HCT116 (cell line): Measurements from ENCODE around the gene ALG1. TPM values are rescaled to one million over a fixed set of nuclear protein-coding genes. Genes with fewer than 3 reads are reported as not detected.

Experiments
- ATAC-seq: fragments of 200-7000 bp; cut with Tn5 transposase; 2 replicates; pipeline ENCODE4 v1.9.1; 2020; ENCODE audit warnings: mild to moderate bottlenecking, moderate library complexity
- BruUV-seq: library from RNA; stranded (reverse); fragments of 400-500 nt; replicated peaks from 2 replicates; lab custom pipeline; 2021; lab: Mats Ljungman, UMichigan
- CTCF ChIA-PET: fragments of 300-600 bp; sonication (Branson Sonifier 250); formaldehyde crosslinking; loops from one replicate; lab custom pipeline; 2021; ENCODE audit warnings: antibody characterized with exemption; lab: Charles Lee
- POLR2A ChIA-PET: fragments of 300-600, 350-600 bp; sonication (Branson Sonifier 250); formaldehyde crosslinking; loops from one replicate; lab custom pipeline; 2021; ENCODE audit warnings: antibody characterized with exemption; lab: Charles Lee
- RAD21 ChIA-PET, 2 experiments: fragments of 300-600 bp; sonication (Branson Sonifier 250); formaldehyde crosslinking; loops; one replicate each; lab custom pipeline; 2023; ENCODE audit warnings: low total read pairs in 2 of 2; ENCODE audit not compliant: uncharacterized antibody in 2 of 2, unreplicated experiment in 2 of 2, low non-redundant PET in 1 of 2; lab: Charles Lee
- DNase-seq: peaks from one replicate; pipeline ENCODE4 v3.0.0-alpha.2; 2010; ENCODE audit warnings: low read depth, low spot score
- H2AFZ ChIP-seq: fragments of 200-600 bp; shearing (Covaris generic), sonication (generic); 2 replicates; pipeline ENCODE4 v1.6.1; 2017; ENCODE audit warnings: low read depth, mixed run types, mixed read lengths, antibody characterized with exemption, low read length; ENCODE audit not compliant: poor library complexity, severe bottlenecking
- H3K27ac ChIP-seq: 2 replicates; pipeline ENCODE4 v1.5.1; 2012; ENCODE audit warnings: low read depth, low read length
- H3K27me3 ChIP-seq: fragments of 200-600 bp; sonication (generic); 2 replicates; pipeline ENCODE4 v1.6.1; 2016; ENCODE audit warnings: mixed run types, low read length, mixed read lengths; ENCODE audit not compliant: insufficient read depth
- H3K36me3 ChIP-seq, 2 experiments: fragments of 200-500 bp in 1 of 2; fragments of 200-600 bp in 1 of 2; sonication (Bioruptor generic) in 1 of 2; sonication (generic) in 1 of 2; 2 replicates each; pipeline versions ENCODE4 v1.5.1 to v1.6.1; 2014 to 2016; ENCODE audit warnings: low read length in 2 of 2, inconsistent platforms in 1 of 2, mixed read lengths in 1 of 2, mixed run types in 1 of 2; ENCODE audit not compliant: insufficient read depth in 2 of 2, control insufficient read depth in 1 of 2
- H3K4me1 ChIP-seq, 2 experiments: fragments of 200-600 bp in 1 of 2; sonication (generic) in 1 of 2; 2 replicates each; pipeline versions ENCODE4 v1.5.1 to v1.6.1; 2012 to 2017; ENCODE audit warnings: low read length in 2 of 2, inconsistent platforms in 1 of 2, mild to moderate bottlenecking in 1 of 2, mixed read lengths in 1 of 2, mixed run types in 1 of 2, moderate library complexity in 1 of 2; ENCODE audit not compliant: insufficient read depth in 2 of 2, control insufficient read depth in 1 of 2
- H3K4me2 ChIP-seq: fragments of 200-600 bp; sonication (generic); 2 replicates; pipeline ENCODE4 v1.6.1; 2017; ENCODE audit warnings: mixed run types, low read length, mixed read lengths
- H3K4me3 ChIP-seq, 2 experiments: fragments of 200-600 bp in 1 of 2; sonication (generic) in 1 of 2; replicated peaks in 1 of 2; 2 replicates each; pipeline ENCODE4 v1.5.1; 2011 to 2016; ENCODE audit warnings: low read length in 2 of 2, control low read depth in 1 of 2, low read depth in 1 of 2, mild to moderate bottlenecking in 1 of 2, mixed read lengths in 1 of 2, mixed run types in 1 of 2
- H3K79me2 ChIP-seq: fragments of 200-600 bp; sonication (generic); 2 replicates; pipeline ENCODE4 v1.6.1; 2017; ENCODE audit warnings: mild to moderate bottlenecking, mixed run types, low read length, moderate library complexity, mixed read lengths; ENCODE audit not compliant: insufficient read depth
- H3K9ac ChIP-seq: fragments of 200-600 bp; sonication (generic); 2 replicates; pipeline ENCODE4 v1.6.1; 2016; ENCODE audit warnings: low read length, mixed read lengths
- H3K9me2 ChIP-seq: fragments of 200-600 bp; sonication (generic), shearing (Covaris generic); 2 replicates; pipeline ENCODE4 v1.6.1; 2017; ENCODE audit warnings: mixed run types, mild to moderate bottlenecking, moderate library complexity; ENCODE audit not compliant: insufficient read depth
- H3K9me3 ChIP-seq, 2 experiments: fragments of 200-500 bp in 1 of 2; fragments of 200-600 bp in 1 of 2; sonication (Bioruptor generic) in 1 of 2; sonication (generic) in 1 of 2; 2 replicates each; pipeline ENCODE4 v1.6.1; 2014 to 2017; ENCODE audit warnings: low read length in 2 of 2, mixed read lengths in 2 of 2, inconsistent platforms in 1 of 2, low read depth in 1 of 2, mild to moderate bottlenecking in 1 of 2, mixed run types in 1 of 2, moderate library complexity in 1 of 2; ENCODE audit not compliant: control insufficient read depth in 1 of 2, insufficient read depth in 1 of 2
- H4K20me1 ChIP-seq: fragments of 200-600 bp; sonication (generic), shearing (Covaris generic); 2 replicates; pipeline ENCODE4 v1.6.1; 2017; ENCODE audit warnings: mixed run types, mild to moderate bottlenecking, moderate library complexity; ENCODE audit not compliant: insufficient read depth
- ATF3 ChIP-seq: IDR thresholded peaks from 2 replicates; pipeline ENCODE4 v1.6.1; 2012
- CBX3 ChIP-seq: IDR thresholded peaks from 2 replicates; pipeline ENCODE4 v1.6.1; 2012; ENCODE audit warnings: low read depth
- CEBPB ChIP-seq: IDR thresholded peaks from 2 replicates; pipeline ENCODE4 v1.6.1; 2012; ENCODE audit warnings: low read depth
- CTCF ChIP-seq, 3 experiments: fragments of 200-600 bp in 1 of 3; sonication (generic) in 1 of 3; IDR thresholded peaks in 2 of 3; conservative IDR thresholded peaks in 1 of 3; 2 replicates each; pipeline ENCODE4 v1.5.1; 2012 to 2017; ENCODE audit warnings: low read depth in 2 of 3, low read length in 2 of 3, antibody characterized with exemption in 1 of 3, borderline replicate concordance in 1 of 3, control low read depth in 1 of 3, mild to moderate bottlenecking in 1 of 3, mixed read lengths in 1 of 3, mixed run types in 1 of 3, moderate library complexity in 1 of 3; ENCODE audit not compliant: insufficient read depth in 1 of 3
- EGR1 ChIP-seq: IDR thresholded peaks from 2 replicates; pipeline ENCODE4 v1.6.1; 2012; ENCODE audit warnings: low read depth
- ELF1 ChIP-seq: IDR thresholded peaks from 2 replicates; pipeline ENCODE4 v1.6.1; 2012; ENCODE audit warnings: low read depth, borderline replicate concordance
- EZH2 ChIP-seq: fragments of 200-600 bp; sonication (generic); IDR thresholded peaks from 2 replicates; pipeline ENCODE4 v1.6.1; 2017; ENCODE audit warnings: antibody characterized with exemption, mixed run types
- FOSL1 ChIP-seq: IDR thresholded peaks from 2 replicates; pipeline ENCODE4 v1.6.1; 2012; ENCODE audit warnings: low read depth
- JUND ChIP-seq: IDR thresholded peaks from 2 replicates; pipeline ENCODE4 v1.6.1; 2012
- POLR2A ChIP-seq: IDR thresholded peaks from 2 replicates; pipeline ENCODE4 v1.7.0; 2011; ENCODE audit warnings: borderline replicate concordance; ENCODE audit not compliant: insufficient read depth, insufficient read length; ENCODE audit errors: extremely low read depth
- POLR2AphosphoS5 ChIP-seq: IDR thresholded peaks from 2 replicates; pipeline ENCODE4 v1.6.1; 2011; ENCODE audit warnings: mild to moderate bottlenecking, low read depth, low read length, moderate library complexity
- RAD21 ChIP-seq: IDR thresholded peaks from 2 replicates; pipeline ENCODE4 v1.6.1; 2012; ENCODE audit warnings: low read depth, mild to moderate bottlenecking
- SIN3A ChIP-seq: IDR thresholded peaks from 2 replicates; pipeline ENCODE4 v1.6.1; 2012; ENCODE audit warnings: low read depth
- TCF7L2 ChIP-seq: IDR thresholded peaks from 2 replicates; pipeline ENCODE4 v1.7.0; 2011; ENCODE audit warnings: borderline replicate concordance, inconsistent platforms; ENCODE audit not compliant: insufficient read depth, insufficient read length; ENCODE audit errors: extremely low read depth
- YY1 ChIP-seq: IDR thresholded peaks from 2 replicates; pipeline ENCODE4 v1.6.1; 2011; ENCODE audit warnings: low read length, low read depth, moderate library complexity, mild to moderate bottlenecking; ENCODE audit not compliant: insufficient replicate concordance; ENCODE audit errors: extremely low read depth
- ZNF274 ChIP-seq: fragments of 200-500 bp; sonication (Bioruptor generic); IDR thresholded peaks from 2 replicates; pipeline ENCODE4 v1.6.1; 2014; ENCODE audit warnings: mild to moderate bottlenecking, low read depth, low read length, inconsistent platforms
- intact Hi-C: fragments of 100-400 bp; cut with micrococcal nuclease; formaldehyde crosslinking; loops from 2 replicates; pipeline ENCODE4 v1.10.0; 2022
- total RNA-seq: library from RNA; stranded (reverse); gene quantifications from one replicate; pipeline ENCODE4 v1.2.1, GENCODE V29; 2021; ENCODE audit not compliant: unreplicated experiment
- TF ChIP-seq, protein P1 (sequence below): IDR thresholded peaks from 2 replicates; pipeline ENCODE4 v1.6.1; 2011; ENCODE audit warnings: mild to moderate bottlenecking, low read length, moderate library complexity; ENCODE audit not compliant: insufficient replicate concordance; ENCODE audit errors: extremely low read depth
- TF ChIP-seq, protein P2 (sequence below): IDR thresholded peaks from 2 replicates; pipeline ENCODE4 v1.6.1; 2012; ENCODE audit warnings: low read depth

The ALG1 gene
- total RNA-seq, 1 experiment from 2014 or later = 27.1 TPM

GRCh38 chr16:5044011-5044540, 27.6 kb upstream of the ALG1 start:
- no peak for TF ChIP-seq CTCF (IDR thresholded peaks at IDR 0.05 in 2 of 3, conservative IDR thresholded peaks at IDR 0.05 in 1 of 3; ENCODE audit: borderline replicate concordance in 1 of 3, insufficient read depth in 1 of 3, low read depth in 2 of 3, low read length in 2 of 3)
- TF ChIP-seq CBX3 = no peak
- TF ChIP-seq RAD21 = no peak
- no peak for TF ChIP-seq EGR1
- TF ChIP-seq, protein P1, sequence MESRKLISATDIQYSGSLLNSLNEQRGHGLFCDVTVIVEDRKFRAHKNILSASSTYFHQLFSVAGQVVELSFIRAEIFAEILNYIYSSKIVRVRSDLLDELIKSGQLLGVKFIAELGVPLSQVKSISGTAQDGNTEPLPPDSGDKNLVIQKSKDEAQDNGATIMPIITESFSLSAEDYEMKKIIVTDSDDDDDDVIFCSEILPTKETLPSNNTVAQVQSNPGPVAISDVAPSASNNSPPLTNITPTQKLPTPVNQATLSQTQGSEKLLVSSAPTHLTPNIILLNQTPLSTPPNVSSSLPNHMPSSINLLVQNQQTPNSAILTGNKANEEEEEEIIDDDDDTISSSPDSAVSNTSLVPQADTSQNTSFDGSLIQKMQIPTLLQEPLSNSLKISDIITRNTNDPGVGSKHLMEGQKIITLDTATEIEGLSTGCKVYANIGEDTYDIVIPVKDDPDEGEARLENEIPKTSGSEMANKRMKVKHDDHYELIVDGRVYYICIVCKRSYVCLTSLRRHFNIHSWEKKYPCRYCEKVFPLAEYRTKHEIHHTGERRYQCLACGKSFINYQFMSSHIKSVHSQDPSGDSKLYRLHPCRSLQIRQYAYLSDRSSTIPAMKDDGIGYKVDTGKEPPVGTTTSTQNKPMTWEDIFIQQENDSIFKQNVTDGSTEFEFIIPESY = no peak
- no peak for TF ChIP-seq TCF7L2
- no peak for TF ChIP-seq SIN3A
- TF ChIP-seq, protein P2, sequence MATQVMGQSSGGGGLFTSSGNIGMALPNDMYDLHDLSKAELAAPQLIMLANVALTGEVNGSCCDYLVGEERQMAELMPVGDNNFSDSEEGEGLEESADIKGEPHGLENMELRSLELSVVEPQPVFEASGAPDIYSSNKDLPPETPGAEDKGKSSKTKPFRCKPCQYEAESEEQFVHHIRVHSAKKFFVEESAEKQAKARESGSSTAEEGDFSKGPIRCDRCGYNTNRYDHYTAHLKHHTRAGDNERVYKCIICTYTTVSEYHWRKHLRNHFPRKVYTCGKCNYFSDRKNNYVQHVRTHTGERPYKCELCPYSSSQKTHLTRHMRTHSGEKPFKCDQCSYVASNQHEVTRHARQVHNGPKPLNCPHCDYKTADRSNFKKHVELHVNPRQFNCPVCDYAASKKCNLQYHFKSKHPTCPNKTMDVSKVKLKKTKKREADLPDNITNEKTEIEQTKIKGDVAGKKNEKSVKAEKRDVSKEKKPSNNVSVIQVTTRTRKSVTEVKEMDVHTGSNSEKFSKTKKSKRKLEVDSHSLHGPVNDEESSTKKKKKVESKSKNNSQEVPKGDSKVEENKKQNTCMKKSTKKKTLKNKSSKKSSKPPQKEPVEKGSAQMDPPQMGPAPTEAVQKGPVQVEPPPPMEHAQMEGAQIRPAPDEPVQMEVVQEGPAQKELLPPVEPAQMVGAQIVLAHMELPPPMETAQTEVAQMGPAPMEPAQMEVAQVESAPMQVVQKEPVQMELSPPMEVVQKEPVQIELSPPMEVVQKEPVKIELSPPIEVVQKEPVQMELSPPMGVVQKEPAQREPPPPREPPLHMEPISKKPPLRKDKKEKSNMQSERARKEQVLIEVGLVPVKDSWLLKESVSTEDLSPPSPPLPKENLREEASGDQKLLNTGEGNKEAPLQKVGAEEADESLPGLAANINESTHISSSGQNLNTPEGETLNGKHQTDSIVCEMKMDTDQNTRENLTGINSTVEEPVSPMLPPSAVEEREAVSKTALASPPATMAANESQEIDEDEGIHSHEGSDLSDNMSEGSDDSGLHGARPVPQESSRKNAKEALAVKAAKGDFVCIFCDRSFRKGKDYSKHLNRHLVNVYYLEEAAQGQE = no peak
- no peak for TF ChIP-seq ATF3
- TF ChIP-seq JUND = no peak
- TF ChIP-seq CEBPB = no peak
- TF ChIP-seq EZH2 = no peak
- no peak for TF ChIP-seq POLR2A
- no peak for TF ChIP-seq ELF1
- TF ChIP-seq YY1 = no peak
- TF ChIP-seq ZNF274 = no peak
- no peak for TF ChIP-seq POLR2AphosphoS5
- no peak for TF ChIP-seq FOSL1
- TF ChIP-seq, all 23 proteins: peak for 0
- no TSS peak for BruUV-seq

More at GRCh38 chr16:5044011-5044540, 27.6 kb upstream of the ALG1 start:
- Histone ChIP-seq H3K4me1 (peaks cover 15 to 29% of the 10 kb centered on the region in 2 experiments), H3K27me3 (no peaks in the 10 kb centered on the region), H3K9me3 (no peaks in the 10 kb centered on the region), H3K36me3 (no peaks in the 10 kb centered on the region), H3K79me2 (no peaks in the 10 kb centered on the region), H3K4me3 (no peak overlapping the region), H3K9ac (no peak overlapping the region), H3K27ac (no peak overlapping the region), H3K9me2 (no peaks in the 10 kb centered on the region), H2AFZ (no peak overlapping the region), H4K20me1 (no peaks in the 10 kb centered on the region), H3K4me2 (no peak overlapping the region)
- DNase-seq (no peak), ATAC-seq (no peak)
- ChIA-PET CTCF (no interaction called here), RAD21 (no interaction called here), POLR2A (no interaction called here)
- intact Hi-C loops = no loop called here
